Heart right ventricle (tissue), 16 donors: ENCODE results near the gene TNFAIP2. TPM values are rescaled to one million over a fixed set of nuclear protein-coding genes. Genes with fewer than 3 reads are reported as not detected.

ENCODE experiments used
- ATAC-seq, 8 donors: fragments of 200-7000 bp; cut with Tn5 transposase; one replicate each; pipeline ENCODE4 v1.9.1; 2020; ENCODE audit warnings: mild to moderate bottlenecking in 8 of 8, moderate library complexity in 8 of 8, moderate number of reproducible peaks in 1 of 8
- DNase-seq, 2 donors: peaks; one replicate each; pipeline ENCODE4 v3.0.0-alpha.2; 2020
- H3K27ac ChIP-seq, 10 donors: fragments of 200-600 bp; sonication (generic) in 2 of 10; one replicate each; pipeline versions ENCODE4 v1.5.0 to v1.8.0; 2020 to 2022; ENCODE audit warnings: mild to moderate bottlenecking in 3 of 10
- H3K27me3 ChIP-seq, 7 donors: fragments of 200-600 bp; one replicate each; pipeline ENCODE4 v1.8.0; 2021 to 2022; ENCODE audit warnings: mild to moderate bottlenecking in 2 of 7
- H3K36me3 ChIP-seq, 9 donors: fragments of 200-600 bp; sonication (generic) in 1 of 9; one replicate each; pipeline versions ENCODE4 v1.5.0 to v1.8.0; 2020 to 2022; ENCODE audit warnings: mild to moderate bottlenecking in 2 of 9
- H3K4me1 ChIP-seq, 9 donors: fragments of 200-600 bp; sonication (generic) in 1 of 9; one replicate each; pipeline versions ENCODE4 v1.5.0 to v1.8.0; 2020 to 2022; ENCODE audit warnings: mild to moderate bottlenecking in 4 of 9
- H3K4me3 ChIP-seq, 10 donors: fragments of 200-600 bp; sonication (generic) in 2 of 10; one replicate each; pipeline versions ENCODE4 v1.5.0 to v1.8.0; 2020 to 2022; ENCODE audit warnings: mild to moderate bottlenecking in 7 of 10, moderate library complexity in 2 of 10
- H3K9me3 ChIP-seq, 11 donors: fragments of 200-600 bp in 10 of 11; sonication (generic) in 2 of 11; one replicate each; pipeline versions ENCODE4 v1.5.0 to v1.8.0; 2013 to 2022; ENCODE audit warnings: mild to moderate bottlenecking in 2 of 11, control low read depth in 1 of 11, moderate library complexity in 1 of 11
- CTCF ChIP-seq, 9 donors: fragments of 200-600 bp; sonication (generic) in 2 of 9; IDR thresholded peaks; one replicate each; pipeline versions ENCODE4 v1.5.0 to v1.8.0; 2021 to 2022; ENCODE audit warnings: antibody characterized with exemption in 9 of 9, mild to moderate bottlenecking in 5 of 9, moderate library complexity in 1 of 9
- WGBS, 2 donors: extraction: QIAGEN DNeasy Blood & Tissue Kit; methylation state at CpG; one replicate each; pipeline ENCODE4 v1.1.7; 2013; ENCODE audit warnings: inconsistent platforms in 1 of 2; 5-methylcytosine and 5-hydroxymethylcytosine counted together
- intact Hi-C, 10 donors: fragments of 100-400 bp; cut with DNase I; formaldehyde crosslinking; loops; one replicate each; pipeline versions ENCODE4 v1.11.1 to v1.14.2; 2022
- polyA plus RNA-seq, 2 donors: library from polyadenylated mRNA; stranded (reverse); fragments of 200-250 nt; gene quantifications; one replicate each; pipeline ENCODE4 v1.2.3, GENCODE V29; 2013
- total RNA-seq, 10 donors: library from RNA; stranded (reverse); fragmentation: NEBNext Ultra II Directional in 3 of 10; extraction: Animal tissue kit (Norgen Biotek cat#: 25700) in 3 of 10; gene quantifications; one replicate each; pipeline versions ENCODE4 v1.2.1 to v1.2.4, GENCODE V29; 2021 to 2023
- donor health status: Arrhythmogenic right ventricular cardiomyopathy.
- donor health status: ischemic (EF 13 %, LVEDD 7.1; RV severe dilation, severe dysfunction).
- donor health status: healthy with polysubstance abuse.
- donor health status: DM: no; HTN: yes; CAD: no.
- donor health status: DM: no; HTN: no; CAD: no.
- donor health status: ischemic (EF 25% LVEDD 6.9; RV normal size, moderate dysfunction).
- donor health status: ischemic (EF 25% LVEDD 5.7; RV mildly dilated, moderate dysfunction).
- donor health status: healthy.
- donor health status: DM: yes; HTN: yes; CAD: no.
- donor health status: Ischemic cardiomyopathy.
- donor health status: ischemic (EF 35%, LVEDD 5.7; RV mildly dilated, moderate dysfunction).
- donor health status: nonischemic (EF 11% LVEDD 7.7; RV severe dilation, severe dysfunction).
- donor health status: DM: yes; HTN: yes; CAD: no.
- donor health status: PGD.
- donor health status: ischemic (EF 29% LVEDD 5.4; RV normal size, mild dysfunction).
- donor health status: nonischemic (EF 23%, LVEDD 6.1; RV moderate dilation, normal function).

Gene TNFAIP2
- total and polyA plus RNA-seq, 12 donors = 21.8 to 138 (median 42.0) TPM

GRCh38 chr14:103078420-103078749 lies 44.9 kb upstream of the TNFAIP2 start:
- ATAC-seq (peak in 4 of 8 donors; percentile 25 to 45 (median 38)), DNase-seq (peak; percentile 72 to 82)
- WGBS, 2 donors = 13 to 15% methylated on average over 9 of the region's 9 CpGs

GRCh38 chr14:103078860-103079587 lies 44.2 kb upstream of the TNFAIP2 start:
- WGBS, 2 donors = 82 to 83% methylated on average over 11 of the region's 11 CpGs
- Histone ChIP-seq H3K4me3 (no peak overlapping the region), H3K27me3 (peaks cover 0 to 29% (median 10%) of the 10 kb centered on the region in 7 donors), H3K4me1 (peaks cover 3 to 24% (median 15%) of the 10 kb centered on the region in 9 donors), H3K27ac (no peak overlapping the region), H3K36me3 (no peaks in the 10 kb centered on the region), H3K9me3 (no peaks in the 10 kb centered on the region)
- DNase-seq (no peak), ATAC-seq (no peak)
- no peak for TF ChIP-seq CTCF (IDR thresholded peaks at IDR 0.05)
- intact Hi-C loops = loop anchor here in 5 of 10 donors (5.0 to 10.0 kb wide), 4 partner anchors 43 to 216 kb away; partner anchors contain the start of gene TNFAIP2 (in 1 of the 5)

More at GRCh38 chr14:103078420-103078749, 44.9 kb upstream of the TNFAIP2 start:
- no peaks in the 10 kb centered on the region for H3K36me3 ChIP-seq
- intact Hi-C loops = loop anchor here in 5 of 10 donors (5.0 to 10.0 kb wide), 4 partner anchors 44 to 216 kb away; partner anchors contain the start of gene TNFAIP2 (in 1 of the 5)
- H3K27me3 ChIP-seq = peaks cover 0 to 23% (median 5%) of the 10 kb centered on the region in 7 donors
- H3K9me3 ChIP-seq = no peaks in the 10 kb centered on the region
- H3K4me3 ChIP-seq = no peak overlapping the region
- H3K27ac ChIP-seq = no peak overlapping the region
- TF ChIP-seq CTCF (IDR thresholded peaks at IDR 0.05) = peak; percentile 39 to 75 (median 70)
- H3K4me1 ChIP-seq = peaks cover 3 to 29% (median 21%) of the 10 kb centered on the region in 9 donors

DNA sequence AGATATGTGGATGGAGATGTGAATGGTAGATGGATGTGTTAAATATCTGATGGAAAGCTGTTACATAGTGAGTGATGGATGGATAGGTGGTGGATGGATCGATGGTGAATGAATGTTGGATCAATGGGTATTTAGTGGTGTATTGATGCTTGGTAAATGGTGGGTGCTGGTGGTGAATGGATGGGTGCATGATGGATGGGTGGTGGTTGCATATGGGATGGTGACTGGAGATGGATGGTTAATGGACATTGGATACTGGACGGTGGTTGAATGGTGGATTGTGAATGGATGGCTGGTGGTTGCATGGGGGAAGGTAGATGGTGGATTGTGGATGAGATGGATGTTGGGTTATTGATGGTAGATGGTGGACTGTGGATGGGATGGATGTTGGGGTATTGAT lies 41.3 kb upstream of the TNFAIP2 start:
- intact Hi-C loops = loop anchor here in 1 of 10 donors (5.0 kb wide), 1 partner anchor 210 kb away; no protein-coding TSS in a partner anchor
- Histone ChIP-seq H3K36me3 (no peaks in the 10 kb centered on the region), H3K27ac (no peak overlapping the region), H3K4me3 (no peak overlapping the region), H3K27me3 (peaks cover 0 to 50% (median 34%) of the 10 kb centered on the region in 7 donors), H3K9me3 (no peaks in the 10 kb centered on the region), H3K4me1 (peaks cover 0 to 8% (median 0%) of the 10 kb centered on the region in 9 donors)
- ATAC-seq (no peak), DNase-seq (no peak)
- 95 to 99% methylated on average over 2 of the region's 2 CpGs for WGBS, 2 donors
- TF ChIP-seq CTCF (IDR thresholded peaks at IDR 0.05) = no peak

- H3K9me3 ChIP-seq = no peaks in the 10 kb centered on the region
- 17 to 21% methylated on average over 50 to 61 of the region's 61 CpGs for whole genome bisulfite sequencing, 2 donors
- intact Hi-C loops = loop anchor here in 1 of 10 donors (5.0 kb wide), 1 partner anchor 208 kb away; no protein-coding TSS in a partner anchor
These were observed 39.0 kb upstream of the TNFAIP2 start, which contains the start of gene LBHD2 for GRCh38 chr14:103084021-103084919. TSS of gene LBHD2 (plus strand) at chr14:103084210. CDS start at chr14:103086013, 1,803 bp downstream.

More at GRCh38 chr14:103084021-103084919, 39.0 kb upstream of the TNFAIP2 start, which contains the start of gene LBHD2:
- Histone ChIP-seq H3K36me3 (no peaks in the 10 kb centered on the region), H3K4me1 (peaks cover 0 to 8% (median 0%) of the 10 kb centered on the region in 9 donors), H3K27ac (no peak within 1 kb of the TSS), H3K27me3 (peaks cover 0 to 51% (median 42%) of the 10 kb centered on the region in 7 donors), H3K4me3 (peak within 1 kb of the TSS in 6 of 10 donors; percentile 11 to 27 (median 14))
- ATAC-seq (peak in 4 of 8 donors; percentile 24 to 56 (median 29)), DNase-seq (no peak)
- no peak for TF ChIP-seq CTCF (IDR thresholded peaks at IDR 0.05)
